KMS-11 (cell line): ENCODE results near the gene XBP1.
A peak's percentile ranks its signal among the peaks of the same experiment; 100 is the strongest.
"Not testable (repeated sequence)": the region's sequence is repeated elsewhere in the genome, so short reads cannot be mapped to it uniquely, and the experiment has no call there.

Source experiments
- H2AFZ ChIP-seq: fragments of 200-600 bp; sonication (generic); 2 replicates; pipeline ENCODE4 v1.6.1; 2016; ENCODE audit warnings: antibody characterized with exemption, mixed run types, low read depth
- H3K27ac ChIP-seq: fragments of 200-600 bp; sonication (generic); 2 replicates; pipeline ENCODE4 v1.6.1; 2016; ENCODE audit warnings: mild to moderate bottlenecking, mixed run types
- H3K27me3 ChIP-seq: fragments of 200-600 bp; sonication (generic); 2 replicates; pipeline ENCODE4 v1.6.1; 2017; ENCODE audit warnings: mild to moderate bottlenecking, low read depth, mixed run types, moderate library complexity; ENCODE audit not compliant: insufficient read depth
- H3K36me3 ChIP-seq: fragments of 200-600 bp; sonication (generic); 2 replicates; pipeline ENCODE4 v1.6.1; 2017; ENCODE audit warnings: mild to moderate bottlenecking, mixed run types; ENCODE audit not compliant: insufficient read depth
- H3K4me1 ChIP-seq: fragments of 200-600 bp; sonication (generic); 2 replicates; pipeline ENCODE4 v1.6.1; 2016; ENCODE audit warnings: mild to moderate bottlenecking, low read depth, mixed run types; ENCODE audit not compliant: poor library complexity, severe bottlenecking
- H3K4me2 ChIP-seq: fragments of 200-600 bp; sonication (generic); 2 replicates; pipeline ENCODE4 v1.7.0; 2016; ENCODE audit warnings: mild to moderate bottlenecking, mixed run types
- H3K4me3 ChIP-seq: fragments of 200-600 bp; sonication (generic); IDR thresholded peaks from 2 replicates; pipeline ENCODE4 v1.6.1; 2017; ENCODE audit warnings: low read depth, low read length, mixed read lengths; ENCODE audit not compliant: insufficient read depth
- H3K79me2 ChIP-seq: fragments of 200-600 bp; sonication (generic); 2 replicates; pipeline ENCODE4 v1.6.1; 2016; ENCODE audit warnings: low read depth, mixed run types; ENCODE audit not compliant: insufficient read depth
- H3K9ac ChIP-seq: fragments of 200-600 bp; sonication (generic); 2 replicates; pipeline ENCODE4 v1.6.1; 2016; ENCODE audit warnings: mild to moderate bottlenecking, mixed run types
- H4K20me1 ChIP-seq: fragments of 200-600 bp; sonication (generic); 2 replicates; pipeline ENCODE4 v1.6.1; 2016; ENCODE audit warnings: mild to moderate bottlenecking, mixed run types; ENCODE audit not compliant: insufficient read depth
- CTCF ChIP-seq: fragments of 200-600 bp; sonication (generic); conservative IDR thresholded peaks from 2 replicates; pipeline ENCODE4 v1.6.1; 2017; ENCODE audit warnings: low read depth, mild to moderate bottlenecking, antibody characterized with exemption, low read length, moderate library complexity, mixed read lengths

The XBP1 gene

DNA sequence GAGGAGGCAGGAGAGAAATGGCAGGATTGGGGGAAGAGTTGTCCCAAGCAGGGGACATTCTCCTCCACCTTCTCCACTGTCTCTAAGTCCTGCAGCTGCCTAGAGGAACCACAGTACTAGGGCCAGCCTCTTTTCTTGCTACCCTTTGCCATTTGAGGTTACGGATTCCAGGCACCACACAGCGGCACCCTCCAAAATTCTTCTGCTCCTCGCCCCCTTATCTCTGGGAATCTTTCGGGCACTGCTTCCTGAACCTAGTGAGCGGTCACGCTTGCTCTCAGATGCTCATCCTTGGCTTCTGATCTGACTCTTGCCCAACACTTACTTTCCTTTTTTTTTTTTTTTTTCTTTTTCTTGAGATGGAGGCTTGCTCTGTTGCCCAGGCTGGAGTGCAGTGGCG, 26.6 kb upstream of the XBP1 start:
- no peaks in the 10 kb centered on the region; the same call in 1 of the 2 replicates for H3K79me2 ChIP-seq
- H3K4me1 ChIP-seq = peaks cover 75% of the 10 kb centered on the region
- no peak overlapping the region for H3K4me3 ChIP-seq
- H3K27me3 ChIP-seq = no peaks in the 10 kb centered on the region
- H3K36me3 ChIP-seq = no peaks in the 10 kb centered on the region
- H4K20me1 ChIP-seq = no peaks in the 10 kb centered on the region
- H3K27ac ChIP-seq = no peak overlapping the region
- H2AFZ ChIP-seq = no peak overlapping the region
- no peak for TF ChIP-seq CTCF
- H3K9ac ChIP-seq = no peak overlapping the region
- no peak overlapping the region; the same call in 1 of the 2 replicates for H3K4me2 ChIP-seq

GRCh38 chr22:28826430-28826829, 26.1 kb upstream of the XBP1 start:
- H3K79me2 ChIP-seq, H3K9ac ChIP-seq, H3K4me2 ChIP-seq, H3K27ac ChIP-seq, H4K20me1 ChIP-seq, H3K36me3 ChIP-seq, H2AFZ ChIP-seq, H3K27me3 ChIP-seq, H3K4me3 ChIP-seq: not testable (repeated sequence)
- H3K4me1 ChIP-seq = peaks cover 80% of the 10 kb centered on the region

- peak overlapping the region; percentile 58 for H3K9ac ChIP-seq
- not testable (repeated sequence) for H2AFZ ChIP-seq, H3K79me2 ChIP-seq, H3K27me3 ChIP-seq, H4K20me1 ChIP-seq, H3K4me3 ChIP-seq, H3K36me3 ChIP-seq
- H3K4me2 ChIP-seq = peak overlapping the region; percentile 95
- H3K4me1 ChIP-seq = peaks cover 96% of the 10 kb centered on the region
- H3K27ac ChIP-seq = peak overlapping the region; percentile 95
These were observed 24.1 kb upstream of the XBP1 start for GRCh38 chr22:28824455-28824854.

GRCh38 chr22:28822930-28823551, 22.7 kb upstream of the XBP1 start:
- no peaks in the 10 kb centered on the region for H3K27me3 ChIP-seq
- H3K4me3 ChIP-seq = no peak overlapping the region
- peak overlapping the region; percentile 95 for H3K27ac ChIP-seq
- H3K4me1 ChIP-seq = peaks cover 98% of the 10 kb centered on the region
- H2AFZ ChIP-seq = no peak overlapping the region
- peak overlapping the region; percentile 96 for H3K4me2 ChIP-seq
- H4K20me1 ChIP-seq = no peaks in the 10 kb centered on the region
- peak overlapping the region; percentile 58 for H3K9ac ChIP-seq
- H3K36me3 ChIP-seq = no peaks in the 10 kb centered on the region
- TF ChIP-seq CTCF = no peak
- H3K79me2 ChIP-seq = peaks cover 3% of the 10 kb centered on the region; the same call in 1 of the 2 replicates

DNA sequence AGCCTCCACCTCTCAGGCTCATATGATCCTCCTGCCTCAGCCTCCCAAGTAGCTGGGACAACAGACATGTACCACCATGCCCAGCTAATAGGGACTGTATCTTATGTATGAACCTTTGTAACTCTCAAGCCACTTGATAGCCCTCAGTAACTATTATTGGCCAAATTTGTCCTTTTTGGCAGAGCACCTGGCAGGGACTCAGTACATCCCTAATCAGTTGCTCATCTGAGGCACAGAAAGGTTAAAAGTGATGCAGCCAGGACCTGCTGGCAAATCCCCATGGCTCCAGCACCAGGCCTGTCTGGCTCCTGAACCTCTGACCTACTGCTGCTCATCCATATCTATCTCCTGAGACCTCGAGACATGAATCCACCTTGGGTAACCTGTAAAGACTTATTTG, 21.1 kb upstream of the XBP1 start:
- H2AFZ ChIP-seq = no peak overlapping the region
- no peak for TF ChIP-seq CTCF
- no peaks in the 10 kb centered on the region for H4K20me1 ChIP-seq
- H3K4me3 ChIP-seq = no peak overlapping the region
- peaks cover 100% of the 10 kb centered on the region for H3K4me1 ChIP-seq
- peak overlapping the region; percentile 58; the same call in 1 of the 2 replicates for H3K9ac ChIP-seq
- no peaks in the 10 kb centered on the region for H3K27me3 ChIP-seq
- H3K27ac ChIP-seq = peak overlapping the region; percentile 95
- H3K36me3 ChIP-seq = no peaks in the 10 kb centered on the region
- peaks cover 3% of the 10 kb centered on the region; the same call in 1 of the 2 replicates for H3K79me2 ChIP-seq
- H3K4me2 ChIP-seq = peak overlapping the region; percentile 96
